Vagina (tissue), 2 donors: Measurements from ENCODE around the gene A2M.

Experiments
- POLR2A ChIP-seq, 2 donors: fragments of 450-650 bp; IDR thresholded peaks; one replicate each; pipeline ENCODE4 v1.6.1; 2017; ENCODE audit warnings: antibody characterized with exemption in 2 of 2, mild to moderate bottlenecking in 2 of 2, moderate library complexity in 2 of 2
- POLR2AphosphoS5 ChIP-seq, 2 donors: sonication (generic); formaldehyde crosslinking; IDR thresholded peaks; one replicate each; pipeline ENCODE4 v1.9.0; 2017; ENCODE audit warnings: antibody characterized with exemption in 2 of 2, mild to moderate bottlenecking in 2 of 2, low read depth in 1 of 2; ENCODE audit not compliant: insufficient read depth in 1 of 2
- TF ChIP-seq, protein P1 (sequence below), 3 experiments: fragments of 450-650 bp in 2 of 3; fragments of 200-600 bp in 1 of 3; sonication (generic) in 1 of 3; IDR thresholded peaks; one replicate each; pipeline ENCODE4 v1.5.1; 2017 to 2019; ENCODE audit warnings: antibody characterized with exemption in 3 of 3, mild to moderate bottlenecking in 2 of 3, moderate library complexity in 2 of 3

DNA sequence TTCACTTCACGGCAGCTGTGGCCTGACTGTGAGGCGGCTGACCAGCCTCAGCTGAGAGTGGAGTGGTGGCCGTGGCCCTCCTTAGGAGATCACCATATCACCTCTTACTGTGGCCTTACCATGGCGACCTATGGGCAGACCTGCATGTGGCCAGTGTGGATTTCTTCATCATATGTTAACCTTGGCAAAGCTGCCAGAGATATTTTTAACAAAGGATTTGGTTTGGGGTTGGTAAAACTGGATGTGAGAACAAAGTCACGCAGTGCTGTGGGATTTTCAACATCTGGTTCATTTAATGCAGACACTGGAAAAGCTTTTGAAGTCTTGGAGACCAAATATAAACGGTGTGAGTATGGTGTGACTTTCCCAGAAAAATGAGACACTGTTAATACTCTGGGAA lies 79.5 kb downstream of the A2M start:
- TF ChIP-seq, protein P1, sequence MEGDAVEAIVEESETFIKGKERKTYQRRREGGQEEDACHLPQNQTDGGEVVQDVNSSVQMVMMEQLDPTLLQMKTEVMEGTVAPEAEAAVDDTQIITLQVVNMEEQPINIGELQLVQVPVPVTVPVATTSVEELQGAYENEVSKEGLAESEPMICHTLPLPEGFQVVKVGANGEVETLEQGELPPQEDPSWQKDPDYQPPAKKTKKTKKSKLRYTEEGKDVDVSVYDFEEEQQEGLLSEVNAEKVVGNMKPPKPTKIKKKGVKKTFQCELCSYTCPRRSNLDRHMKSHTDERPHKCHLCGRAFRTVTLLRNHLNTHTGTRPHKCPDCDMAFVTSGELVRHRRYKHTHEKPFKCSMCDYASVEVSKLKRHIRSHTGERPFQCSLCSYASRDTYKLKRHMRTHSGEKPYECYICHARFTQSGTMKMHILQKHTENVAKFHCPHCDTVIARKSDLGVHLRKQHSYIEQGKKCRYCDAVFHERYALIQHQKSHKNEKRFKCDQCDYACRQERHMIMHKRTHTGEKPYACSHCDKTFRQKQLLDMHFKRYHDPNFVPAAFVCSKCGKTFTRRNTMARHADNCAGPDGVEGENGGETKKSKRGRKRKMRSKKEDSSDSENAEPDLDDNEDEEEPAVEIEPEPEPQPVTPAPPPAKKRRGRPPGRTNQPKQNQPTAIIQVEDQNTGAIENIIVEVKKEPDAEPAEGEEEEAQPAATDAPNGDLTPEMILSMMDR (IDR thresholded peaks at IDR 0.05): no peak
- no peak for TF ChIP-seq POLR2AphosphoS5 (IDR thresholded peaks at IDR 0.05; ENCODE audit: insufficient read depth in 1 of 2, low read depth in 1 of 2)
- TF ChIP-seq POLR2A (IDR thresholded peaks at IDR 0.05): no peak
